ENCODE results near the gene NPTXR.

- TF ChIP-seq CTCF (conservative IDR thresholded peaks at IDR 0.05; ENCODE audit: low read length) (no peak), EZH2phosphoT487 (IDR thresholded peaks at IDR 0.05; ENCODE audit: borderline replicate concordance, low read depth, low read length) (no peak)
Observed at GRCh38 chr22:38866024-38866398, 22.2 kb upstream of the NPTXR start.

Data from OCI-LY7 (cell line).